ENCODE data around the gene RPL3. TPM values are rescaled to one million over a fixed set of nuclear protein-coding genes. Genes with fewer than 3 reads are reported as not detected.

RPL3 gene
- total RNA-seq, 1 experiment from 2014 or later, result 2,830 TPM

- Histone ChIP-seq H3K9ac (ENCODE audit: extremely low read depth, insufficient read length, low read length) (no peak overlapping the region), H2AK5ac (ENCODE audit: insufficient read length, low read length) (no peak overlapping the region), H2BK120ac (ENCODE audit: low read depth, low read length, poor library complexity, severe bottlenecking) (no peak overlapping the region), H3K23me2 (ENCODE audit: insufficient read length, low read depth, low read length, poor library complexity, severe bottlenecking) (no peaks in the 10 kb centered on the region), H4K8ac (replicated peaks; ENCODE audit: insufficient read length, low read depth, low read length) (no peak overlapping the region), H3K56ac (ENCODE audit: insufficient read length, low read depth, low read length) (no peak overlapping the region), H3K9me3 (ENCODE audit: control insufficient read depth, low read depth, low read length) (no peaks in the 10 kb centered on the region), H3K4me1 (ENCODE audit: insufficient read depth, low read length) (peaks cover 4% of the 10 kb centered on the region; the same call in 1 of the 2 replicates), H4K91ac (ENCODE audit: insufficient read length, low read depth, low read length) (no peak overlapping the region), H3K23ac (ENCODE audit: insufficient read length, low read depth, low read length) (no peak overlapping the region), H4K5ac (ENCODE audit: insufficient read length, low read depth, low read length) (no peak overlapping the region), H2BK15ac (ENCODE audit: low read depth, low read length) (no peak overlapping the region), H2BK5ac (ENCODE audit: insufficient read length, low read length) (no peak overlapping the region), H3K27ac (ENCODE audit: insufficient read length, low read depth, low read length) (no peak overlapping the region), H3K79me2 (ENCODE audit: insufficient read depth, low read length) (no peaks in the 10 kb centered on the region), H2BK12ac (ENCODE audit: insufficient read length, low read depth, low read length) (no peak overlapping the region), H3T11ph (ENCODE audit: low read length) (no peak overlapping the region), H2AFZ (ENCODE audit: low read length) (no peak overlapping the region), H3K18ac (ENCODE audit: insufficient read length, low read depth, low read length) (no peak overlapping the region), H3K4ac (ENCODE audit: low read depth, low read length) (no peak overlapping the region), H2BK20ac (ENCODE audit: low read depth, low read length, poor library complexity, severe bottlenecking) (no peak overlapping the region), H3K14ac (ENCODE audit: insufficient read depth, low read length) (no peak overlapping the region), H3K4me2 (ENCODE audit: insufficient read depth, insufficient read length, low read length) (no peak overlapping the region), H4K20me1 (ENCODE audit: control insufficient read depth, insufficient read depth, insufficient read length) (no peaks in the 10 kb centered on the region), H3K79me1 (ENCODE audit: insufficient read depth, low read depth, low read length, poor library complexity, severe bottlenecking) (no peaks in the 10 kb centered on the region), H3K27me3 (ENCODE audit: insufficient read depth, low read length) (no peaks in the 10 kb centered on the region)
- Mint-ChIP-seq H3K27ac (peak overlapping the region in 1 of 3 experiments; percentile 85; a peak in 1 of 7 replicates), H3K9me3 (peaks cover 8 to 10% of the 10 kb centered on the region in 2 experiments), H3K4me3 (no peak overlapping the region; a peak in 1 of 5 replicates), H3K4me1 (peaks cover 25 to 33% of the 10 kb centered on the region in 2 experiments), H3K27me3 (ENCODE audit: low read depth) (peaks cover 9% of the 10 kb centered on the region), H3K36me3 (ENCODE audit: insufficient read depth in 1 of 3, low read depth in 3 of 3) (peaks cover 4 to 13% (median 6%) of the 10 kb centered on the region in 3 experiments; a peak in 4 of 7 replicates)
- no peak for TF ChIP-seq CTCF (conservative IDR thresholded peaks at IDR 0.05)
- no CpG with 5 or more reads among the region's 7 CpGs for WGBS (ENCODE audit: extremely low coverage, insufficient read length, low lambda C conversion rate)
- no peak for DNase-seq
Observed at GRCh38 chr22:39280250-39280649, 39.2 kb downstream of the RPL3 start.
